GM18505 (cell line): Measurements from ENCODE around the gene TNFRSF19.

Source experiments
- ATAC-seq: cut with Tn5 transposase; IDR thresholded peaks from one replicate; pipeline ENCODE4 v1.9.1; 2021; ENCODE audit not compliant: unreplicated experiment
- POLR2A ChIP-seq: IDR thresholded peaks from 4 replicates; pipeline ENCODE4 v1.6.1; 2011; ENCODE audit warnings: borderline replicate concordance; ENCODE audit not compliant: insufficient read depth, insufficient read length; ENCODE audit errors: extremely low read depth

The TNFRSF19 gene

GRCh38 chr13:23688336-23688735, 118.1 kb downstream of the TNFRSF19 start:
- no peak for ATAC-seq
- TF ChIP-seq POLR2A, result no peak

GRCh38 chr13:23690668-23691067, 120.5 kb downstream of the TNFRSF19 start:
- no peak for ATAC-seq
- no peak for TF ChIP-seq POLR2A

GRCh38 chr13:23692816-23693215, 122.6 kb downstream of the TNFRSF19 start:
- no peak for TF ChIP-seq POLR2A
- ATAC-seq, result no peak

- no peak for TF ChIP-seq POLR2A
- ATAC-seq, result no peak
These were observed 125.0 kb downstream of the TNFRSF19 start for GRCh38 chr13:23695196-23695595.

GRCh38 chr13:23695711-23696464, 125.7 kb downstream of the TNFRSF19 start:
- TF ChIP-seq POLR2A, result no peak
- peak; percentile 85 for ATAC-seq

GRCh38 chr13:23696610-23697009, 126.4 kb downstream of the TNFRSF19 start:
- ATAC-seq, result no peak

GRCh38 chr13:23697772-23698313, 127.6 kb downstream of the TNFRSF19 start:
- TF ChIP-seq POLR2A, result no peak
- ATAC-seq, result no peak

More at GRCh38 chr13:23696610-23697009, 126.4 kb downstream of the TNFRSF19 start:
- no peak for TF ChIP-seq POLR2A

GRCh38 chr13:23699271-23699670, 129.1 kb downstream of the TNFRSF19 start:
- ATAC-seq, result no peak
- TF ChIP-seq POLR2A, result no peak

GRCh38 chr13:23701186-23701585, 131.0 kb downstream of the TNFRSF19 start:
- no peak for TF ChIP-seq POLR2A
- no peak for ATAC-seq

- ATAC-seq, result no peak
- no peak for TF ChIP-seq POLR2A
These were observed 131.4 kb downstream of the TNFRSF19 start for GRCh38 chr13:23701636-23702035.

- ATAC-seq, result no peak
- TF ChIP-seq POLR2A, result no peak
These were observed 133.1 kb downstream of the TNFRSF19 start for GRCh38 chr13:23703246-23703860.

- no peak for ATAC-seq
- TF ChIP-seq POLR2A, result no peak
These were observed 135.4 kb downstream of the TNFRSF19 start for GRCh38 chr13:23705583-23705982.

GRCh38 chr13:23707674-23708073, 137.5 kb downstream of the TNFRSF19 start:
- no peak for TF ChIP-seq POLR2A
- ATAC-seq, result no peak

- TF ChIP-seq POLR2A, result no peak
- ATAC-seq, result no peak
These were observed 139.3 kb downstream of the TNFRSF19 start for GRCh38 chr13:23709536-23709935.
